Stimulated activated CD8-positive, alpha-beta memory T cell treated with anti-CD3 and anti-CD28 coated beads, Interleukin-7, amount 100 ng/mL, for 4 hours (primary cell): ENCODE measurements around the gene FNDC3A.
"Not testable (repeated sequence)": the region's sequence is repeated elsewhere in the genome, so short reads cannot be mapped to it uniquely, and the experiment has no call there.

Experiments
- DNase-seq, 2 donors: peaks; one replicate each; pipeline ENCODE4 v3.0.0-alpha.2; 2020; ENCODE audit warnings: low read depth in 2 of 2

FNDC3A gene

GRCh38 chr13:49044836-49045235 lies 69.1 kb downstream of the FNDC3A start:
- DNase-seq: no peak

- DNase-seq: no peak
Measured at GRCh38 chr13:49046002-49046401, 70.3 kb downstream of the FNDC3A start.

- no peak for DNase-seq
Measured at GRCh38 chr13:49046519-49046918, 70.8 kb downstream of the FNDC3A start.

GRCh38 chr13:49052813-49053212 lies 77.1 kb downstream of the FNDC3A start:
- no peak for DNase-seq

- no peak for DNase-seq
Measured at GRCh38 chr13:49053215-49053614, 77.5 kb downstream of the FNDC3A start.

- no peak for DNase-seq
Measured at GRCh38 chr13:49053906-49054305, 78.2 kb downstream of the FNDC3A start.

- no peak for DNase-seq
Measured at GRCh38 chr13:49055021-49055420, 79.3 kb downstream of the FNDC3A start.

- DNase-seq: no peak
Measured at GRCh38 chr13:49057176-49057575, 81.5 kb downstream of the FNDC3A start.

- DNase-seq: no peak
Measured at GRCh38 chr13:49058761-49059160, 83.0 kb downstream of the FNDC3A start.

GRCh38 chr13:49060678-49061387 lies 85.1 kb downstream of the FNDC3A start:
- no peak for DNase-seq

- DNase-seq: not testable (repeated sequence)
Measured at GRCh38 chr13:49061388-49061752, 85.7 kb downstream of the FNDC3A start.

GRCh38 chr13:49062297-49062896 lies 86.7 kb downstream of the FNDC3A start:
- DNase-seq: no peak

GRCh38 chr13:49063011-49063410 lies 87.3 kb downstream of the FNDC3A start:
- no peak for DNase-seq

- no peak for DNase-seq
Measured at GRCh38 chr13:49063497-49063896, 87.8 kb downstream of the FNDC3A start.

- no peak for DNase-seq
Measured at GRCh38 chr13:49064476-49064875, 88.8 kb downstream of the FNDC3A start.

- no peak for DNase-seq
Measured at GRCh38 chr13:49066856-49067255, 91.1 kb downstream of the FNDC3A start.

GRCh38 chr13:49068498-49068897 lies 92.8 kb downstream of the FNDC3A start:
- not testable (repeated sequence) for DNase-seq

- not testable (repeated sequence) for DNase-seq
Measured at GRCh38 chr13:49070021-49070420, 94.3 kb downstream of the FNDC3A start.

- no peak for DNase-seq
Measured at GRCh38 chr13:49071341-49071937, 95.7 kb downstream of the FNDC3A start.

- DNase-seq: no peak
Measured at GRCh38 chr13:49082653-49083536, 107.2 kb downstream of the FNDC3A start.

GRCh38 chr13:49084961-49085360 lies 109.2 kb downstream of the FNDC3A start:
- DNase-seq: no peak

GRCh38 chr13:49086722-49087121 lies 111.0 kb downstream of the FNDC3A start:
- no peak for DNase-seq
